LNCAP (cell line): ENCODE data around the gene FAM114A1.

ENCODE experiments used
- TF ChIP-seq, protein P1 (sequence below): fragments of 450-650 bp; IDR thresholded peaks from 2 replicates; pipeline ENCODE4 v1.5.1; 2017; ENCODE audit warnings: mild to moderate bottlenecking

FAM114A1 gene

DNA sequence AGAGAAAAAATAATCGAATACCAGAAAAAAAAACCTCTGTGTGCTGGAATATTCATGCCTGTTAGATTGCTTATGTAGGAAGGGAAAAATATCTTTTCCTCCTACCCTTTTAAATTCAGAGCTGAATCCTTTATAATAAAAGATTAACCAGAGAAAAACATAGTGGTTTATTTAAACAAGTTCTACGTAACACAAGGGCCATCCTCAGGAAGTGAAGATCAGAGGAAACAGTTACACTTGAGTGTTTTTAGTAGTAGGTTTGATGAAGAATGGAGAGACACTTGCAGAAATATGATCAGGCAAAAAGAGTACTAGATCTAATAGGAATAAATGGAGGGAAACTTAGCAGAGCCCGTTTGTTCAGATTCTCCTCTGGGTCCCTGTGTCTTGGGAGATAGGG lies 98.3 kb downstream of the FAM114A1 start:
- TF ChIP-seq, protein P1, sequence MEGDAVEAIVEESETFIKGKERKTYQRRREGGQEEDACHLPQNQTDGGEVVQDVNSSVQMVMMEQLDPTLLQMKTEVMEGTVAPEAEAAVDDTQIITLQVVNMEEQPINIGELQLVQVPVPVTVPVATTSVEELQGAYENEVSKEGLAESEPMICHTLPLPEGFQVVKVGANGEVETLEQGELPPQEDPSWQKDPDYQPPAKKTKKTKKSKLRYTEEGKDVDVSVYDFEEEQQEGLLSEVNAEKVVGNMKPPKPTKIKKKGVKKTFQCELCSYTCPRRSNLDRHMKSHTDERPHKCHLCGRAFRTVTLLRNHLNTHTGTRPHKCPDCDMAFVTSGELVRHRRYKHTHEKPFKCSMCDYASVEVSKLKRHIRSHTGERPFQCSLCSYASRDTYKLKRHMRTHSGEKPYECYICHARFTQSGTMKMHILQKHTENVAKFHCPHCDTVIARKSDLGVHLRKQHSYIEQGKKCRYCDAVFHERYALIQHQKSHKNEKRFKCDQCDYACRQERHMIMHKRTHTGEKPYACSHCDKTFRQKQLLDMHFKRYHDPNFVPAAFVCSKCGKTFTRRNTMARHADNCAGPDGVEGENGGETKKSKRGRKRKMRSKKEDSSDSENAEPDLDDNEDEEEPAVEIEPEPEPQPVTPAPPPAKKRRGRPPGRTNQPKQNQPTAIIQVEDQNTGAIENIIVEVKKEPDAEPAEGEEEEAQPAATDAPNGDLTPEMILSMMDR = no peak

DNA sequence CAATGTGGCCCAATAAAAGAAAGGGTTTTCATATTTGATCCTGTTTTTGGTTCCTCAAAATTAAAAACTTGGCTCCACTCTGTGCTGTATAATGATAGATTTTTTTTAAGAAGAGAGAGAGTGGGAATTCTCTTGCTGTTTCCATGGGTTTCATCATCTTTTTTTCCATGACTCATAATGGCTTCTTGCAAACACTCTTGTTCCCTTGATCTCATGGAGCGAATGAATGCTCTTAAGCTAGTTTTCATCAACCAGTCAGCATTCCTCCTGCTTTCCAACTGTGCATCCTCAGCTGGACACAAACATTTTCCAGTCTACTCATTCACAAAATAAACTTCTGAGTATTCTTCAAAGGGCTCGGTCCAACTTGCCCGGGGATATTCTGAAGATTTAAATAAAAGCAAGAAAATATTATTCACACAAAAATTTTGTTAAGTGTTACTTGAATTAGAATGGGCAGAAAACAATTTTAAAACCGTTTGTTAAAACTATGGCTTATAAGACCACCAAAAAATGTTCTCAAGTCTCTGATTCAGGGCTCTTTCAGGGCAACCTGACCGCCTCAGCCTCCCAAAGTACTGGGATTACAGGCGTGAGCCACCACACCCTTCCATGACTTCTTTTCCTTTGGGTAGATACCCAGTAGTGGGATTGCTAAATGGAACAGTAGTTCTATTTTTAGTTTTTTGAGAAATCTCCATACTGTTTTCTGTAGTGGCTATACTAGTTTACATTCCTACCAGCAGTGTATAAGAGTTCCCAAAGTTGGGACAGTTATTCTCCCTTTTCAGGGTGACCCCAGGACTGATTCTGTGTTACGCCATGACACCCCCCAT lies 99.9 kb downstream of the FAM114A1 start:
- TF ChIP-seq, protein P1 = no peak

DNA sequence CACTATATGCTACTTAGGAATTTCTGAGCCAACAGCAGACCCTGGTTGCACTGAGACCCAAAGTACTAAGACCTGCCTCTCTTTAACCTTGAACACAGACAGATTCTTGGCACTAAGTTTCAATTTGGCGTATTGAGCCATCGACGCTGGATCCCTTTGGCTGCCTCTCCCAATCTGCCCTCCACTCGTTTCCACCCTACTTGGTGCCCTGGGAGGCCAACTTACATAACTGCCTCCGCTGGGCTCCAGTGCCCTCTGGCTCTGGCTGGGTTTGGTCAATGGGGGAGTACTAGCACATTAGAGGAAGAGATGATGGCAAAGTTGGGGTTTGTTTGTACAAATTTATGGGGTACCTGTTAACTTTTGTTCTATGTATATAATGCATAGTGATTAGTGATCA lies 101.1 kb downstream of the FAM114A1 start:
- TF ChIP-seq, protein P1 = no peak

DNA sequence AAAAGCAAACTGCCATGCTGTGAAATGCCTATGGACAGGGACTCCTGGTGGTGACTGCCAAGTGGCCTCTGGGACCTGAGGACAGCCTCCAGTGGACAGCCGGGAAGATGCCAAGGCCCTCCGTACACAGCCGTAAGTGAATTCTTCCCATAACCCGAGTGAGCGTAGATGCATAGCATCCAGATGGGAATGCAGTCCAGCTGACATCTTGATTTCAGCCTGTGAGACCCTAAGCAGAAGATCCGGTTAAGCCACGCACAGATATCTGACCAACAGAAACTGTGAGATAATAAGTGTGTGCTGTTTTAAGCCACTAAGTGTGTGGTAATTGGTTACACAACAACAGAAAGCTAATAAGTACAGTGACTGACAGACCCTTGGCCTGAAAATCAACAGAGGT lies 108.7 kb downstream of the FAM114A1 start:
- TF ChIP-seq, protein P1 = no peak

DNA sequence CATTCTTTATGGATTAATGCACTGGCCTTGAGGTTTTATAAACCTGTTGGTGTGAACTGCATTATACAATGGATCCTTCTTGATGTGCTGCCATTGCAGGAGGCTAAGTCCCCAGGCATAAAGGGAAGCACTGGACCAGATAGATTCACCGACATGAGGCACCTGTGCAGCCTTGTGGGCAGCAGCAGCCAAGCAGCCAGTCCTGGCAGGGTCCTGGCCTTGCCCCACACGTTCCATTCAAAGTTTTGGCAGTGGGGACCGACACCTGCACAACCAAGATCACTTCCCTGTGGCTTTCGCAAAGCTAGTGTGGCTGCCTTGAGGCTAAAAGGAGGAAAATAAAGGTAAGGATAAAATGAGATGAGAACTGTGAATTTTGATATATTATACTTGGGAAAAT lies 111.5 kb downstream of the FAM114A1 start:
- TF ChIP-seq, protein P1 = no peak

DNA sequence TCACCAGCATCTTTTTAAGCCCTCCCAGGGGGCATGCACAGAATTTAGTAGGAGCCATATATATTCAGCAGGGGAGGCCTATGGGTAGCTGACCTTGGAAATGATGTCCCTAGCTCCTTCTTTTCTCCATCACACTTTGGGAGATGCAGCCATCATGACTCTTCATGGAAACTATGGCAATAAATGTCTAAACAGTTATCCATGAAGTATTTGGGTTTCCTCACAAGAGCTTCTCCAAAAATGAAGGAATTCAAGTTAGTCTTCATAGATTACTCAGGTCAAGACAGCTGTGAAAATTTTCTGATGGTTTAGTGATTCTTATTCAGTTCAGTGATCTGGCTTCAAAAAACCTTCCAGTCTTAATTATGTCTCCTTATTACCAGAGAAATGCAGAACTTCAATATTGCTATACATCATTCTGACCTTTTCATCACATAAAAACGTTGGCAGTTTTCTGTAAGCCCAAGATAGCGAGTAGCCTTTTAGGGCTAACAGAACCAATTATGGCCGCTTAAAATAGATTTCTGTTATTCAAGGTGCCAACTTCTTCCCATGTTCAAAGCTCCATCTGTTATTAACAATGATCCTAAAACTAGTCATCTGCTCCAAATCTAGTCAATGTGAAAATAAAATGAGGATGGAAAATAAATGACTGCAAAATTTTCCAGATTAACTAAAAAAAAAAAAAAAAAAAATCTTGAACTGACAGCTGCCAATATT lies 112.1 kb downstream of the FAM114A1 start:
- TF ChIP-seq, protein P1 = no peak

DNA sequence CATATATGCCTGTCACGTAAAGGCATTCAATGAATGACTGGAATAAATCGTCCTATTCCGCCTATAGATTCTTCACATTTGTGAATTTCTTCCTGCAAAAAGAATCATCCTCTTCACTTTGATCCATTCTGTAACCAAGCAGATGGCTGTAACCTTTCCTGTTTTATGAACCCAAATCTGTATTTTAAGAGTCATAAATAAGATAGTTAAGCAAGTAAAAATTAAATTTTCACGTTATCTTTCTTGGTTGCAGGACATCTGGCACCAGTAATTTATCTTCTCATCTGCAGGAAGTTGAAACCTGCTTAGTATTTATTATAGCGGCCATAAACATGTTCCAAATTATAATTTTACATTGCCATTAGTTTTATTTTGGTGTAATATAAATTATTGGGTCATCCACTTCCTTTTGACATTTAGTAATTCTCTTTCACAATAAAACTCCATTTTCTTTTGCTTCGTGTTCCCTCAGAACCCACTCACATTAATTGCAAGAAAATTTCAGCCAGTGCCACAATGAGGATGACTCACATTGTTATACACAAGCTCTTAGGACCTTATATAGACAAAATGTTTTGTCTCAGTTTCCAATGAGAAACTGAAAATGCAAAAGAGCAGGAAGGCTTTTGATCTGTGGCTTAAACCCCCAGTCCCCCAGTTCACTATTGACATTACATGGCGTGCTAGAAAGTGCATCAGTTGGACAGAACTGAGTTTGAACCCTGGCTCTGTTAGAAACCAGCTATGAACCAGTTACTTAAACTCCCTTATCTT lies 113.5 kb downstream of the FAM114A1 start:
- TF ChIP-seq, protein P1 = no peak
